ENCODE data around the gene RASSF7.

RASSF7 gene

DNA sequence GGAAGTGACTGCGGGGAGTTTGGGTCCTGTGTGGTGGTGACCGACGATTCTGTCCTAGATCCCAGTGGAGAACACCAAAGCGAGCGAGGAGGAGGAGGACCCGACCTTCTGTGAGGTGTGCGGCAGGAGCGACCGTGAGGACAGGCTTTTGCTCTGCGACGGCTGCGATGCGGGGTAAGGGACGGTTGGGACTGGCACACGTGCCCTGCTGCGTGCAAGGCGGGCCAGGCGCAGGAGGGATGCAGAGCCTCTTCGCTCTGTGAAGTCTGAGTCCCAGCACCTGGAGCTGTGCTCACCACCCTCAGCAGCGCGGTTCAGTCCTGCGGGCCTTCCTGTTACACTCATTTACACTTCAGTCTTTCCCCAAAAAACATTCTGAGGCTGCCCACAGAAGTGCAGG is 31.7 kb downstream of the RASSF7 start:
- TF ChIP-seq, protein P1, sequence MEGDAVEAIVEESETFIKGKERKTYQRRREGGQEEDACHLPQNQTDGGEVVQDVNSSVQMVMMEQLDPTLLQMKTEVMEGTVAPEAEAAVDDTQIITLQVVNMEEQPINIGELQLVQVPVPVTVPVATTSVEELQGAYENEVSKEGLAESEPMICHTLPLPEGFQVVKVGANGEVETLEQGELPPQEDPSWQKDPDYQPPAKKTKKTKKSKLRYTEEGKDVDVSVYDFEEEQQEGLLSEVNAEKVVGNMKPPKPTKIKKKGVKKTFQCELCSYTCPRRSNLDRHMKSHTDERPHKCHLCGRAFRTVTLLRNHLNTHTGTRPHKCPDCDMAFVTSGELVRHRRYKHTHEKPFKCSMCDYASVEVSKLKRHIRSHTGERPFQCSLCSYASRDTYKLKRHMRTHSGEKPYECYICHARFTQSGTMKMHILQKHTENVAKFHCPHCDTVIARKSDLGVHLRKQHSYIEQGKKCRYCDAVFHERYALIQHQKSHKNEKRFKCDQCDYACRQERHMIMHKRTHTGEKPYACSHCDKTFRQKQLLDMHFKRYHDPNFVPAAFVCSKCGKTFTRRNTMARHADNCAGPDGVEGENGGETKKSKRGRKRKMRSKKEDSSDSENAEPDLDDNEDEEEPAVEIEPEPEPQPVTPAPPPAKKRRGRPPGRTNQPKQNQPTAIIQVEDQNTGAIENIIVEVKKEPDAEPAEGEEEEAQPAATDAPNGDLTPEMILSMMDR (IDR thresholded peaks at IDR 0.05; ENCODE audit: insufficient read depth, low read length, poor library complexity, severe bottlenecking), result no peak
- no peak for DNase-seq (ENCODE audit: extremely low read depth, insufficient read length)
- no peak overlapping the region for H3K4me3 ChIP-seq (replicated peaks; ENCODE audit: low read depth, low read length)
- H3K36me3 ChIP-seq (ENCODE audit: control insufficient read depth, insufficient read depth, low read length), result peaks cover 49% of the 10 kb centered on the region
- no peaks in the 10 kb centered on the region for H3K27me3 ChIP-seq (replicated peaks; ENCODE audit: control insufficient read depth, insufficient read depth, low read length)

DNA sequence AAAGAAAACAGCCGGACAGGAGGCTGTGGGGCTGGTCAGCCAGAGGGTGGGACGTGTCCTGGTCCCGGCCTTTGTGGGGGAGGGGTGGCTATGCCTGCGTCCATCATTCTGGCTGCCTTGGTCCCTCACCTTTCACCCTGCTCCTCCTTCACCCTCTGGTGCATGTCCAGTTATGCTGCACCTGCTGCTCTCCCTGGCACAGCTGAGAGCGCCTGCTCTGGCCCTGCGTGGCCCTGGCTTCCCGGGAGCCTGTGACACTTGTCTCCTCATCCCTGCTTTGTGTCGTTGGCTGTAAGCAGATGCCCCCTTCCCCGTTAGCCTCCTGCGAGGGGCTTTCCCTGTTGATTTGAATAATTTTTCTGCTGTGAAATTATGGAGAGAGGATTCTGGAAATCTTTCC is 32.1 kb downstream of the RASSF7 start:
- H3K4me3 ChIP-seq (replicated peaks; ENCODE audit: low read depth, low read length), result no peak overlapping the region
- H3K27me3 ChIP-seq (replicated peaks; ENCODE audit: control insufficient read depth, insufficient read depth, low read length), result no peaks in the 10 kb centered on the region
- DNase-seq (ENCODE audit: extremely low read depth, insufficient read length), result no peak
- TF ChIP-seq, protein P1 (IDR thresholded peaks at IDR 0.05; ENCODE audit: insufficient read depth, low read length, poor library complexity, severe bottlenecking), result no peak
- H3K36me3 ChIP-seq (ENCODE audit: control insufficient read depth, insufficient read depth, low read length), result peaks cover 50% of the 10 kb centered on the region

DNA sequence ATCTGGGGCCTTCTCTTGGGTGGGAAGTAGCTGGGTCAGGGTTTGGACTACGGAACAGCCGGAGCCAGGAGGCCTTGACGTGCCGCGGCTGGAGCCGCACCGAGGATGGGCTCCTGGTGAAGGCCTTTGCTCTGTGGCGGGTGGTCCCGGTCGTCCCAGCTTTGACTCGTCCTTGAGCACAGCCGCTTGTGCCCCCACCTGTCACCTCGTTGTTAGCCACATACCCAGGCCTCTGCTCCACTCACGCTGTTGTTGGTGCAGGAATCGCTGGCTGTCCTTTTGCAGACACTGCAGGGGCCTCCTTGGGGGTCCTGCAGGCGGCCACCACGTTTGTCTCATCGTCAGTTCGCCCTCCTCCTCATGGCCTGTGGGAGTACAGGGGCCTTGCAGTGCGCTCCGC is 32.6 kb downstream of the RASSF7 start:
- DNase-seq (ENCODE audit: extremely low read depth, insufficient read length), result no peak
- H3K27me3 ChIP-seq (replicated peaks; ENCODE audit: control insufficient read depth, insufficient read depth, low read length), result no peaks in the 10 kb centered on the region
- peaks cover 51% of the 10 kb centered on the region for H3K36me3 ChIP-seq (ENCODE audit: control insufficient read depth, insufficient read depth, low read length)
- H3K4me3 ChIP-seq (replicated peaks; ENCODE audit: low read depth, low read length), result no peak overlapping the region
- TF ChIP-seq, protein P1 (IDR thresholded peaks at IDR 0.05; ENCODE audit: insufficient read depth, low read length, poor library complexity, severe bottlenecking), result no peak

DNA sequence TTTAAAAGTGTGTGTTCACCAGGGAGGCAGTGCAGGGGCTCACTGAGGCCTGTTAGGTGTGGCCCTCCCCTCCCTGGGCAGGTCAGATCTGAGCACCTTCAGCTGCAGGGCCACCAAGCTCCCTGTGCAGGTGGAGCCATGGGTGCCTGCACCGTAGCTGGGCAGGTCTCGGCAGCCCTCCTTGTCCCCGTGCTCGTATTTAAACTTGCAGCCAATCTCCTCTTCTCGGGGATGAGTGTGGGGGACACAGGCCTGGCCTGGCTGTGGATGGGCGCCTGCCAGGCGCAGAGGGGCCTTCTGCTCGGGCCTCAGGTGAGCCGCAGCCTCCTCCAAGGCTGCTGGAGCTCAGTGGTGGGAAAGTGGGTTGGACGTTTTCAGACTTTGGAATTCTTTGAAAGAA is 34.6 kb downstream of the RASSF7 start:
- Histone ChIP-seq H3K27me3 (replicated peaks; ENCODE audit: control insufficient read depth, insufficient read depth, low read length) (no peaks in the 10 kb centered on the region), H3K36me3 (ENCODE audit: control insufficient read depth, insufficient read depth, low read length) (peaks cover 47% of the 10 kb centered on the region), H3K4me3 (replicated peaks; ENCODE audit: low read depth, low read length) (no peak overlapping the region)
- DNase-seq (ENCODE audit: extremely low read depth, insufficient read length), result no peak
- TF ChIP-seq, protein P1 (IDR thresholded peaks at IDR 0.05; ENCODE audit: insufficient read depth, low read length, poor library complexity, severe bottlenecking), result no peak

DNA sequence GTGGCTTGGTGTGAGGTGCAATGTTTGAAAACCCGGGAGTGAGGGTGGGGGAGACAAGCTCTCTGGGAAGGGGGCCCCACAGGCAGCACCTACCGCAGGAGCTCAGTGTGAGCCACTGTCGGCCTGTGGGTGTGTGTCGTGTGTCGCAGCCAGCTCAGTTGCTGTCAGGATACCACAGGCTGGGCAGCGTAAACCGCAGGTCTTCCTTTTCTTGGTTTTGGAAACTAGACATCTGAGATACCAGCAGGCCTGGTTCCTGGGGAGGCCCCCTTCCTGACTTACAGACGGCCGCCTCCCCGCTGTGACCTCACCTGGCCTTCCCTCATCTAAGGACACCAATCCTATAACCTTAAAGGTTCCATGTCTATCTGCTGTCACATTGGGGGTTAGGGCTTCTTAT is 35.6 kb downstream of the RASSF7 start:
- Histone ChIP-seq H3K36me3 (ENCODE audit: control insufficient read depth, insufficient read depth, low read length) (peaks cover 46% of the 10 kb centered on the region), H3K4me3 (replicated peaks; ENCODE audit: low read depth, low read length) (no peak overlapping the region), H3K27me3 (replicated peaks; ENCODE audit: control insufficient read depth, insufficient read depth, low read length) (no peaks in the 10 kb centered on the region)
- no peak for DNase-seq (ENCODE audit: extremely low read depth, insufficient read length)
- TF ChIP-seq, protein P1 (IDR thresholded peaks at IDR 0.05; ENCODE audit: insufficient read depth, low read length, poor library complexity, severe bottlenecking), result no peak

DNA sequence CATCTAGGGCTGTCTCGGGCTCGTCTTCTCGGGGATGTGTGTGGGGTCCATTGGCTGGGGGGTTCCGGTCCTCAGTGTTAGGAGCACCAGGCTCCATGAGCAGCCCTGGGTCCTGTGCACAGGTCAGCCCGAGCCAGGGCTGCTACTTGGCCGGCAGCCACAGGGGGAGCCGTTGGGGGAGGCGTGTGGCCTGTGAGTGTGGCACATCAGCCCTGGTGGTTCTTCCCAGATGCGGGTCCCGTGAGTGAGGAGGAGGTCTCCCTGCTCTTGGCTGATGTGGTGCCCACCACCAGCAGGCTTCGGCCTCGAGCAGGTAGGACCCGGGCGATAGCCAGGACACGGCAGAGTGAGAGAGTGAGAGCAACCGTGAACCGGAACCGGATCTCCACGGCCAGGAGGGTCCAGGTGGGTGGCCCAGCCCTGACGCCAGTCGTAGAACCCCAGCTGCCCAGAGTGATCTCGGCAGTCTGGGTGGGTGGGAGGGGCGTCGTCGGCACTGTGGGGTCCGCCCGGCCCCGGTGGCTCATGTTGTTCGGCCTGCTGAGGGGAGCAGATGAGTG is 36.5 kb downstream of the RASSF7 start:
- no peak for DNase-seq (ENCODE audit: extremely low read depth, insufficient read length)
- H3K36me3 ChIP-seq (ENCODE audit: control insufficient read depth, insufficient read depth, low read length), result peaks cover 47% of the 10 kb centered on the region
- TF ChIP-seq, protein P1 (IDR thresholded peaks at IDR 0.05; ENCODE audit: insufficient read depth, low read length, poor library complexity, severe bottlenecking), result peak; percentile 14
- no peak overlapping the region for H3K4me3 ChIP-seq (replicated peaks; ENCODE audit: low read depth, low read length)
- no peaks in the 10 kb centered on the region for H3K27me3 ChIP-seq (replicated peaks; ENCODE audit: control insufficient read depth, insufficient read depth, low read length)
